H1 (cell line): ENCODE results near the gene SORL1-AS1.

Experiments used
- CTCF ChIA-PET: fragments of 300-600 bp; sonication (Branson Sonifier 250); formaldehyde crosslinking; loops from one replicate; lab custom pipeline; 2021; ENCODE audit not compliant: partially characterized antibody; lab: Charles Lee
- POLR2A ChIA-PET: fragments of 300-600 bp; sonication (Branson Sonifier 250); formaldehyde crosslinking; loops from one replicate; lab custom pipeline; 2021; ENCODE audit warnings: inconsistent platforms; ENCODE audit not compliant: partially characterized antibody; lab: Charles Lee
- DNase-seq, 2 experiments: peaks; one replicate each; pipeline versions ENCODE4 v3.0.0 to v3.0.0-alpha.2; 2010 to 2022; ENCODE audit warnings: low spot score in 2 of 2, low read depth in 1 of 2, mixed read lengths in 1 of 2
- FAIRE-seq: peaks from 2 replicates; lab custom pipeline; 2011; peaks lifted over from hg19 to GRCh38; lab: Jason Lieb, UNC
- H2AFZ ChIP-seq: 2 replicates; pipeline ENCODE4 v1.8.1; 2012; ENCODE audit warnings: low read length, inconsistent platforms
- H2AK5ac ChIP-seq: 2 replicates; pipeline ENCODE4 v1.6.1; 2013; ENCODE audit warnings: low read depth, low read length
- H2BK120ac ChIP-seq: replicated peaks from 2 replicates; pipeline ENCODE3; 2013; ENCODE audit warnings: low read depth, low read length, inconsistent platforms
- H2BK12ac ChIP-seq: 2 replicates; pipeline ENCODE4 v1.6.1; 2013; ENCODE audit warnings: low read depth, low read length
- H2BK15ac ChIP-seq: 2 replicates; pipeline ENCODE4 v1.6.1; 2013; ENCODE audit warnings: low read length
- H2BK20ac ChIP-seq: 2 replicates; pipeline ENCODE4 v1.6.1; 2013; ENCODE audit warnings: low read length
- H2BK5ac ChIP-seq: 2 replicates; pipeline ENCODE4 v1.6.1; 2013; ENCODE audit warnings: low read depth, low read length
- H3K14ac ChIP-seq: 2 replicates; pipeline ENCODE4 v1.6.1; 2013; ENCODE audit warnings: inconsistent platforms; ENCODE audit not compliant: insufficient read length
- H3K18ac ChIP-seq: 2 replicates; pipeline ENCODE4 v1.6.1; 2013; ENCODE audit warnings: low read length; ENCODE audit errors: extremely low read depth
- H3K23ac ChIP-seq: 2 replicates; pipeline ENCODE4 v1.6.1; 2013; ENCODE audit warnings: inconsistent platforms; ENCODE audit not compliant: insufficient read length
- H3K23me2 ChIP-seq: 2 replicates; pipeline ENCODE4 v1.6.1; 2013; ENCODE audit warnings: low read depth, low read length
- H3K27ac ChIP-seq: 2 replicates; pipeline ENCODE4 v1.6.1; 2011; ENCODE audit warnings: low read depth, low read length, inconsistent platforms
- H3K27me3 ChIP-seq, 4 experiments: replicated peaks in 1 of 4; 1 replicate in 1 of 4; 2 replicates in 3 of 4; pipeline versions ENCODE4 v1.6.1 to v1.8.1; 2011 to 2013; ENCODE audit warnings: low read length in 3 of 4, mild to moderate bottlenecking in 3 of 4, inconsistent platforms in 2 of 4, mixed read lengths in 2 of 4, moderate library complexity in 1 of 4; ENCODE audit not compliant: control insufficient read depth in 3 of 4, insufficient read depth in 3 of 4; ENCODE audit errors: extremely low read depth in 1 of 4
- H3K36me3 ChIP-seq, 4 experiments: 2 replicates each; pipeline versions ENCODE4 v1.6.1 to v1.8.1; 2011 to 2013; ENCODE audit warnings: mild to moderate bottlenecking in 4 of 4, low read length in 3 of 4, moderate library complexity in 2 of 4, control low read depth in 1 of 4, inconsistent platforms in 1 of 4; ENCODE audit not compliant: insufficient read depth in 4 of 4, control insufficient read depth in 2 of 4
- H3K4ac ChIP-seq: replicated peaks from 2 replicates; pipeline ENCODE3; 2013; ENCODE audit warnings: low read length, low read depth, mixed read lengths, inconsistent platforms; ENCODE audit not compliant: insufficient read length
- H3K4me1 ChIP-seq, 4 experiments: replicated peaks in 1 of 4; 1 replicate in 1 of 4; 2 replicates in 3 of 4; pipeline versions ENCODE4 v1.6.1 to v1.8.1; 2011 to 2013; ENCODE audit warnings: low read length in 3 of 4, inconsistent platforms in 2 of 4, mixed read lengths in 1 of 4; ENCODE audit not compliant: insufficient read depth in 4 of 4, control insufficient read depth in 3 of 4
- H3K4me2 ChIP-seq, 2 experiments: 2 replicates each; pipeline versions ENCODE4 v1.6.1 to v1.8.1; 2011 to 2013; ENCODE audit warnings: low read depth in 2 of 2, low read length in 2 of 2, control low read depth in 1 of 2, inconsistent platforms in 1 of 2, mild to moderate bottlenecking in 1 of 2; ENCODE audit not compliant: insufficient read depth in 1 of 2
- H3K4me3 ChIP-seq, 4 experiments: fragments of 200-600, 300-600 bp in 1 of 4; sonication (generic), shearing (Covaris generic), sonication (Bioruptor Twin) in 1 of 4; 2 replicates each; pipeline versions ENCODE4 v1.5.1 to v1.8.1; 2011 to 2016; ENCODE audit warnings: low read length in 4 of 4, low read depth in 3 of 4, control low read depth in 2 of 4, inconsistent platforms in 2 of 4, mild to moderate bottlenecking in 2 of 4, mixed read lengths in 1 of 4, moderate library complexity in 1 of 4; ENCODE audit not compliant: insufficient read depth in 2 of 4; ENCODE audit errors: extremely low read depth in 1 of 4
- H3K56ac ChIP-seq: replicated peaks from 2 replicates; pipeline ENCODE3; 2013; ENCODE audit warnings: low read depth, mild to moderate bottlenecking, mixed read lengths, low read length, inconsistent platforms; ENCODE audit not compliant: insufficient read length
- H3K79me1 ChIP-seq: 2 replicates; pipeline ENCODE4 v1.6.1; 2013; ENCODE audit warnings: low read depth, low read length, control low read depth
- H3K79me2 ChIP-seq, 2 experiments: 2 replicates each; pipeline versions ENCODE4 v1.6.1 to v1.8.1; 2012 to 2013; ENCODE audit warnings: low read length in 2 of 2, mild to moderate bottlenecking in 2 of 2, inconsistent platforms in 1 of 2; ENCODE audit not compliant: insufficient read depth in 2 of 2, control insufficient read depth in 1 of 2
- H3K9ac ChIP-seq, 4 experiments: replicated peaks in 1 of 4; 1 replicate in 1 of 4; 2 replicates in 3 of 4; pipeline versions ENCODE4 v1.6.1 to v1.8.1; 2011 to 2013; ENCODE audit warnings: low read depth in 3 of 4, low read length in 3 of 4, control low read depth in 2 of 4, mild to moderate bottlenecking in 2 of 4, moderate library complexity in 2 of 4, inconsistent platforms in 1 of 4; ENCODE audit errors: extremely low read depth in 1 of 4
- H3K9me3 ChIP-seq, 2 experiments: 2 replicates each; pipeline versions ENCODE4 v1.6.1 to v1.8.1; 2012 to 2013; ENCODE audit warnings: mild to moderate bottlenecking in 2 of 2, moderate library complexity in 2 of 2, control low read depth in 1 of 2, inconsistent platforms in 1 of 2, low read depth in 1 of 2, low read length in 1 of 2, mixed read lengths in 1 of 2; ENCODE audit not compliant: insufficient read depth in 2 of 2
- H4K20me1 ChIP-seq, 2 experiments: replicated peaks in 1 of 2; 2 replicates each; pipeline versions ENCODE3 to v1.8.1; 2011 to 2013; ENCODE audit warnings: inconsistent platforms in 2 of 2, low read length in 2 of 2, mild to moderate bottlenecking in 1 of 2; ENCODE audit not compliant: insufficient read depth in 2 of 2, control insufficient read depth in 1 of 2
- H4K5ac ChIP-seq: 2 replicates; pipeline ENCODE4 v1.6.1; 2013; ENCODE audit warnings: low read length, low read depth, mixed read lengths, inconsistent platforms; ENCODE audit not compliant: insufficient read length
- H4K8ac ChIP-seq: 2 replicates; pipeline ENCODE4 v1.8.0; 2013; ENCODE audit warnings: mild to moderate bottlenecking, moderate library complexity, low read length, inconsistent platforms; ENCODE audit not compliant: insufficient read depth; ENCODE audit errors: extremely low read depth
- H4K91ac ChIP-seq: replicated peaks from 2 replicates; pipeline ENCODE3; 2013; ENCODE audit warnings: low read length, mixed read lengths, inconsistent platforms; ENCODE audit not compliant: insufficient read length
- CBX8 ChIP-seq: fragments of 300-800, 300-1000 bp; sonication (generic); IDR thresholded peaks from 2 replicates; pipeline ENCODE4 v1.7.1; 2016; ENCODE audit warnings: low read depth, low read length, borderline replicate concordance
- CREB1 ChIP-seq: IDR thresholded peaks from 2 replicates; pipeline ENCODE4 v1.6.1; 2012; ENCODE audit warnings: inconsistent platforms
- HDAC6 ChIP-seq: IDR thresholded peaks from one replicate; pipeline ENCODE4 v1.7.1; 2012; ENCODE audit warnings: low read depth, mild to moderate bottlenecking, inconsistent platforms, low read length, moderate library complexity
- JUN ChIP-seq: IDR thresholded peaks from 2 replicates; pipeline ENCODE4 v1.6.1; 2011; ENCODE audit warnings: low read depth, mild to moderate bottlenecking, improper control_type of control experiment, low read length
- MAFK ChIP-seq: IDR thresholded peaks from 2 replicates; pipeline ENCODE4 v1.6.1; 2012; ENCODE audit warnings: low read depth, mild to moderate bottlenecking, improper control_type of control experiment, low read length
- RAD21 ChIP-seq, 2 experiments: IDR thresholded peaks in 1 of 2; conservative IDR thresholded peaks in 1 of 2; 2 replicates each; pipeline ENCODE4 v1.6.1; 2011; ENCODE audit warnings: low read depth in 2 of 2, low read length in 2 of 2, improper control_type of control experiment in 1 of 2, inconsistent platforms in 1 of 2, mild to moderate bottlenecking in 1 of 2, moderate library complexity in 1 of 2
- RBBP5 ChIP-seq: IDR thresholded peaks from 2 replicates; pipeline ENCODE4 v1.7.1; 2012; ENCODE audit warnings: low read depth, mild to moderate bottlenecking, inconsistent platforms, low read length, moderate library complexity, borderline replicate concordance
- RFX5 ChIP-seq: IDR thresholded peaks from 2 replicates; pipeline ENCODE4 v1.6.1; 2011; ENCODE audit warnings: low read depth, low read length, improper control_type of control experiment, borderline replicate concordance
- SP4 ChIP-seq: IDR thresholded peaks from 2 replicates; pipeline ENCODE4 v1.6.1; 2012; ENCODE audit warnings: low read length, inconsistent platforms
- TBP ChIP-seq: IDR thresholded peaks from 2 replicates; pipeline ENCODE4 v1.6.1; 2011; ENCODE audit warnings: low read depth, low read length, improper control_type of control experiment
- ZNF274 ChIP-seq: IDR thresholded peaks from 2 replicates; pipeline ENCODE4 v1.7.0; 2012; ENCODE audit warnings: low read length, borderline replicate concordance; ENCODE audit errors: extremely low read depth
- WGBS, 2 experiments: shearing (Covaris generic) in 1 of 2; methylation state at CpG; one replicate each; pipeline versions ENCODE4 v1.1.6 to v1.1.7; 2013 to 2015; ENCODE audit warnings: low lambda C conversion rate in 2 of 2, mixed read lengths in 2 of 2, inconsistent platforms in 1 of 2, low coverage in 1 of 2, missing lambda C conversion rate in 1 of 2; ENCODE audit not compliant: insufficient replicate concordance in 2 of 2, insufficient coverage in 1 of 2, insufficient read length in 1 of 2; ENCODE audit errors: extremely low coverage in 1 of 2, missing lambda C conversion rate in 1 of 2; 5-methylcytosine and 5-hydroxymethylcytosine counted together
- TF ChIP-seq, protein P1 (sequence below), 3 experiments: IDR thresholded peaks; 1 replicate in 2 of 3; 2 replicates in 1 of 3; pipeline versions ENCODE4 v1.5.1 to v1.6.1; 2011; ENCODE audit warnings: low read length in 3 of 3, mild to moderate bottlenecking in 3 of 3, inconsistent platforms in 2 of 3, low read depth in 1 of 3, moderate library complexity in 1 of 3; ENCODE audit not compliant: insufficient read depth in 1 of 3; ENCODE audit errors: control extremely low read depth in 1 of 3

The SORL1-AS1 gene

GRCh38 chr11:121417607-121418006 lies 35.2 kb downstream of the SORL1-AS1 start:
- Histone ChIP-seq H2BK5ac (no peak overlapping the region), H3K27me3 (no peaks in the 10 kb centered on the region), H4K8ac (no peak overlapping the region), H4K20me1 (no peaks in the 10 kb centered on the region), H3K23me2 (no peaks in the 10 kb centered on the region), H3K56ac (no peak overlapping the region), H3K14ac (no peak overlapping the region), H3K4me1 (peaks cover 0 to 4% (median 0%) of the 10 kb centered on the region in 4 experiments; a peak in 2 of 7 replicates), H4K5ac (no peak overlapping the region), H2BK15ac (no peak overlapping the region), H3K79me2 (no peaks in the 10 kb centered on the region), H3K18ac (no peak overlapping the region), H3K9me3 (no peaks in the 10 kb centered on the region), H3K9ac (no peak overlapping the region), H3K4me2 (no peak overlapping the region), H3K79me1 (no peaks in the 10 kb centered on the region), H3K36me3 (no peaks in the 10 kb centered on the region), H4K91ac (no peak overlapping the region), H2BK120ac (no peak overlapping the region), H3K27ac (no peak overlapping the region), H3K4me3 (no peak overlapping the region), H3K23ac (no peak overlapping the region), H3K4ac (no peak overlapping the region), H2BK20ac (no peak overlapping the region), H2AFZ (0 out of 2 replicates have a peak overlapping the region, but pooled peaks have one; percentile 83), H2BK12ac (0 out of 2 replicates have a peak overlapping the region, but pooled peaks have one; percentile 71), H2AK5ac (no peak overlapping the region)
- 93% methylated on average over 2 of the region's 2 CpGs; no CpG with 5 or more reads in 1 of the 2 experiments for WGBS, 2 experiments
- ChIA-PET CTCF (interaction anchor here (0.6 to 1.4 kb wide), 7 partner anchors 10 to 846 kb away, joined by 3 to 4 read pairs (median 3); no protein-coding TSS in a partner anchor), POLR2A (interaction anchor here (0.9 kb wide), 1 partner anchor 10 kb away, joined by 3 read pairs; no protein-coding TSS in a partner anchor)
- FAIRE-seq (no peak), DNase-seq (no peak)
- TF ChIP-seq JUN = no peak
- TF ChIP-seq RFX5 = no peak
- TF ChIP-seq RAD21 (IDR thresholded peaks at IDR 0.05 in 1 of 2, conservative IDR thresholded peaks at IDR 0.05 in 1 of 2; ENCODE audit: low read depth in 2 of 2, low read length in 2 of 2) = no peak
- no peak for TF ChIP-seq SP4
- no peak for TF ChIP-seq RBBP5
- TF ChIP-seq CBX8 = no peak
- TF ChIP-seq HDAC6 = no peak
- TF ChIP-seq MAFK = no peak
- no peak for TF ChIP-seq TBP
- TF ChIP-seq, protein P1, sequence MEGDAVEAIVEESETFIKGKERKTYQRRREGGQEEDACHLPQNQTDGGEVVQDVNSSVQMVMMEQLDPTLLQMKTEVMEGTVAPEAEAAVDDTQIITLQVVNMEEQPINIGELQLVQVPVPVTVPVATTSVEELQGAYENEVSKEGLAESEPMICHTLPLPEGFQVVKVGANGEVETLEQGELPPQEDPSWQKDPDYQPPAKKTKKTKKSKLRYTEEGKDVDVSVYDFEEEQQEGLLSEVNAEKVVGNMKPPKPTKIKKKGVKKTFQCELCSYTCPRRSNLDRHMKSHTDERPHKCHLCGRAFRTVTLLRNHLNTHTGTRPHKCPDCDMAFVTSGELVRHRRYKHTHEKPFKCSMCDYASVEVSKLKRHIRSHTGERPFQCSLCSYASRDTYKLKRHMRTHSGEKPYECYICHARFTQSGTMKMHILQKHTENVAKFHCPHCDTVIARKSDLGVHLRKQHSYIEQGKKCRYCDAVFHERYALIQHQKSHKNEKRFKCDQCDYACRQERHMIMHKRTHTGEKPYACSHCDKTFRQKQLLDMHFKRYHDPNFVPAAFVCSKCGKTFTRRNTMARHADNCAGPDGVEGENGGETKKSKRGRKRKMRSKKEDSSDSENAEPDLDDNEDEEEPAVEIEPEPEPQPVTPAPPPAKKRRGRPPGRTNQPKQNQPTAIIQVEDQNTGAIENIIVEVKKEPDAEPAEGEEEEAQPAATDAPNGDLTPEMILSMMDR (IDR thresholded peaks at IDR 0.05; ENCODE audit: control extremely low read depth in 1 of 3, insufficient read depth in 1 of 3, low read depth in 1 of 3, low read length in 3 of 3) = no peak
- TF ChIP-seq ZNF274 = no peak
- TF ChIP-seq CREB1 = no peak
